Endothelial cell of umbilical vein (primary cell): Measurements from ENCODE around the gene CELA2B. TPM values are rescaled to one million over a fixed set of nuclear protein-coding genes. Genes with fewer than 3 reads are reported as not detected.

ENCODE experiments used
- BruUV-seq: library from RNA; stranded (reverse); fragments of 400-500 nt; replicated peaks from 2 replicates; lab custom pipeline; 2021; lab: Mats Ljungman, UMichigan
- CTCF ChIA-PET: fragments of 300-600, 350-600 bp; sonication (Branson Sonifier 250); formaldehyde crosslinking; loops from one replicate; lab custom pipeline; 2021; ENCODE audit warnings: antibody characterized with exemption, inconsistent platforms; lab: Charles Lee
- POLR2A ChIA-PET: fragments of 300-600, 350-600 bp; sonication (Branson Sonifier 250); formaldehyde crosslinking; loops from one replicate; lab custom pipeline; 2021; ENCODE audit warnings: antibody characterized with exemption, inconsistent platforms; lab: Charles Lee
- DNase-seq: peaks from one replicate; pipeline ENCODE4 v3.0.0-alpha.2; 2011; ENCODE audit warnings: low read depth, low spot score
- FAIRE-seq: peaks from 2 replicates; lab custom pipeline; 2011; peaks lifted over from hg19 to GRCh38; lab: Jason Lieb, UNC
- H2AFZ ChIP-seq: 2 replicates; pipeline ENCODE4 v1.6.0; 2012; ENCODE audit warnings: low read depth, low read length, control low read depth, inconsistent platforms
- H3K27ac ChIP-seq: 2 replicates; pipeline ENCODE4 v1.5.1; 2011; ENCODE audit warnings: low read depth, mild to moderate bottlenecking, control low read depth, low read length, moderate library complexity; ENCODE audit not compliant: insufficient read depth
- H3K27me3 ChIP-seq, 2 experiments: 2 replicates each; pipeline versions ENCODE4 v1.6.0 to v1.6.1; 2011; ENCODE audit warnings: low read length in 2 of 2, mixed read lengths in 1 of 2; ENCODE audit not compliant: control insufficient read depth in 2 of 2, insufficient read depth in 2 of 2
- H3K36me3 ChIP-seq, 2 experiments: 2 replicates in 1 of 2; 3 replicates in 1 of 2; pipeline ENCODE4 v1.5.1; 2011; ENCODE audit warnings: low read length in 2 of 2, mild to moderate bottlenecking in 1 of 2, moderate library complexity in 1 of 2; ENCODE audit not compliant: control insufficient read depth in 2 of 2, insufficient read depth in 2 of 2; ENCODE audit errors: extremely low read depth in 1 of 2
- H3K4me1 ChIP-seq: 3 replicates; pipeline ENCODE4 v1.5.1; 2011; ENCODE audit warnings: mild to moderate bottlenecking, low read length; ENCODE audit not compliant: control insufficient read depth, insufficient read depth; ENCODE audit errors: extremely low read depth
- H3K4me2 ChIP-seq: 2 replicates; pipeline ENCODE4 v1.6.1; 2011; ENCODE audit warnings: low read length, control low read depth, mixed read lengths; ENCODE audit not compliant: insufficient read depth
- H3K4me3 ChIP-seq, 3 experiments: fragments of 200-600 bp in 1 of 3; sonication (generic), shearing (Covaris generic) in 1 of 3; replicated peaks in 1 of 3; 2 replicates each; pipeline ENCODE4 v1.5.1; 2011 to 2016; ENCODE audit warnings: control low read depth in 3 of 3, low read length in 3 of 3, mild to moderate bottlenecking in 2 of 3, inconsistent platforms in 1 of 3, low read depth in 1 of 3, moderate library complexity in 1 of 3; ENCODE audit not compliant: insufficient read depth in 1 of 3
- H3K79me2 ChIP-seq: 2 replicates; pipeline ENCODE4 v1.6.0; 2012; ENCODE audit warnings: low read length, inconsistent platforms; ENCODE audit not compliant: control insufficient read depth, insufficient read depth
- H3K9ac ChIP-seq: replicated peaks from 2 replicates; pipeline ENCODE3; 2011; ENCODE audit warnings: low read length, control low read depth; ENCODE audit not compliant: insufficient read depth; ENCODE audit errors: extremely low read depth
- H3K9me1 ChIP-seq: replicated peaks from 3 replicates; pipeline ENCODE4 v1.6.0; 2011; ENCODE audit warnings: mild to moderate bottlenecking, low read length; ENCODE audit not compliant: control insufficient read depth, insufficient read depth; ENCODE audit errors: extremely low read depth
- H3K9me3 ChIP-seq: replicated peaks from 2 replicates; pipeline ENCODE4 v1.5.1; 2012; ENCODE audit warnings: low read length, inconsistent platforms; ENCODE audit not compliant: control insufficient read depth, insufficient read depth
- H4K20me1 ChIP-seq: replicated peaks from 2 replicates; pipeline ENCODE3; 2011; ENCODE audit warnings: mild to moderate bottlenecking, low read length; ENCODE audit not compliant: control insufficient read depth, insufficient read depth; ENCODE audit errors: extremely low read depth
- CTCF ChIP-seq, 2 donors: IDR thresholded peaks; 1 replicate in 1 of 2; 2 replicates in 1 of 2; pipeline ENCODE4 v1.5.1; 2011; ENCODE audit warnings: low read length in 2 of 2, mild to moderate bottlenecking in 2 of 2, moderate library complexity in 2 of 2, control low read depth in 1 of 2, inconsistent platforms in 1 of 2, low read depth in 1 of 2; ENCODE audit not compliant: insufficient read depth in 1 of 2; ENCODE audit errors: extremely low read depth in 1 of 2
- EZH2 ChIP-seq: IDR thresholded peaks from 2 replicates; pipeline ENCODE4 v1.6.1; 2012; ENCODE audit warnings: borderline replicate concordance, low read depth, mild to moderate bottlenecking, moderate library complexity, low read length, inconsistent platforms; ENCODE audit not compliant: severe bottlenecking
- FOS ChIP-seq: IDR thresholded peaks from 2 replicates; pipeline ENCODE4 v1.6.1; 2011; ENCODE audit warnings: mild to moderate bottlenecking, low read length, moderate library complexity, borderline replicate concordance; ENCODE audit not compliant: insufficient read depth
- GATA2 ChIP-seq: IDR thresholded peaks from 2 replicates; pipeline ENCODE4 v1.7.0; 2011; ENCODE audit warnings: low read depth, mild to moderate bottlenecking, moderate library complexity, mixed read lengths, low read length; ENCODE audit not compliant: insufficient read length, insufficient read depth
- JUN ChIP-seq: IDR thresholded peaks from 2 replicates; pipeline ENCODE4 v1.6.1; 2011; ENCODE audit warnings: borderline replicate concordance, low read depth; ENCODE audit not compliant: insufficient read length, insufficient read depth
- MAX ChIP-seq: IDR thresholded peaks from 2 replicates; pipeline ENCODE4 v1.6.1; 2011; ENCODE audit not compliant: insufficient read depth, insufficient read length
- MYC ChIP-seq: IDR thresholded peaks from one replicate; pipeline ENCODE4 v1.6.1; 2011; ENCODE audit warnings: mild to moderate bottlenecking, low read depth, low read length
- POLR2A ChIP-seq: IDR thresholded peaks from 2 replicates; pipeline ENCODE4 v1.6.1; 2012; ENCODE audit warnings: low read depth, mild to moderate bottlenecking, control low read depth, low read length
- POLR2AphosphoS5 ChIP-seq: IDR thresholded peaks from 2 replicates; pipeline ENCODE4 v1.6.1; 2012; ENCODE audit warnings: low read depth, mild to moderate bottlenecking, control low read depth, low read length, moderate library complexity; ENCODE audit not compliant: insufficient read depth
- dilution Hi-C: fragments of 300-500 bp; cut with MboI; formaldehyde crosslinking; loops from one replicate; pipeline ENCODE4 v1.15.0; 2019; ENCODE audit warnings: low sequenced_read_pairs; ENCODE audit not compliant: extremely low pct_ligation_motif_present
- intact Hi-C: fragments of 100-400 bp; cut with micrococcal nuclease; formaldehyde crosslinking; loops from one replicate; pipeline ENCODE4 v1.10.0; 2022
- polyA plus RNA-seq, 4 experiments: library from polyadenylated mRNA; depleted of rRNA in 3 of 4; stranded (reverse) in 3 of 4; unstranded in 1 of 4; fragments of >200 nt; gene quantifications; 2 replicates each; pipeline versions ENCODE4 v1.2.1 to v1.2.3, GENCODE V29; 2011 to 2012; ENCODE audit warnings: missing spikeins in 1 of 4
- total RNA-seq: library from RNA; stranded (reverse); gene quantifications from 2 replicates; pipeline ENCODE4 v1.2.3, GENCODE V29; 2021

The CELA2B gene
- total and polyA plus RNA-seq, 2 donors (not counting 3 experiments of a cell fraction or from before 2014, with no cell fraction given), result not detected

GRCh38 chr1:15538771-15539170, 62.9 kb downstream of the CELA2B start:
- TF ChIP-seq POLR2AphosphoS5, result no peak
- no peak for TF ChIP-seq MYC
- TF ChIP-seq FOS, result no peak
- no peak for TF ChIP-seq MAX
- TF ChIP-seq CTCF (IDR thresholded peaks at IDR 0.05; ENCODE audit: extremely low read depth in 1 of 2, insufficient read depth in 1 of 2, low read depth in 1 of 2, low read length in 2 of 2), result no peak
- no peak for TF ChIP-seq EZH2
- no peak for TF ChIP-seq JUN
- no peak for TF ChIP-seq GATA2
- TF ChIP-seq POLR2A, result no peak
- DNase-seq, result no peak
- no peak overlapping the region for H3K4me2 ChIP-seq
- intact Hi-C loops (no loop called here), dilution Hi-C loops (no loop called here)
- H4K20me1 ChIP-seq, result no peaks in the 10 kb centered on the region
- no peak for FAIRE-seq
- no peaks in the 10 kb centered on the region for H3K4me1 ChIP-seq
- no peak overlapping the region for H3K4me3 ChIP-seq
- CTCF ChIA-PET, result no interaction called here
- POLR2A ChIA-PET, result no interaction called here
- BruUV-seq, result no TSS peak
- H3K79me2 ChIP-seq, result no peaks in the 10 kb centered on the region
- no peaks in the 10 kb centered on the region for H3K9me1 ChIP-seq
- no peaks in the 10 kb centered on the region for H3K9me3 ChIP-seq
- no peak overlapping the region for H3K9ac ChIP-seq
- no peak overlapping the region for H2AFZ ChIP-seq
- no peaks in the 10 kb centered on the region for H3K27me3 ChIP-seq
- no peak overlapping the region for H3K27ac ChIP-seq
- peaks cover 6 to 19% of the 10 kb centered on the region in 2 experiments for H3K36me3 ChIP-seq
